DOHH2 (cell line): ENCODE measurements around the gene PKD1.
"Not testable (repeated sequence)": the region's sequence is repeated elsewhere in the genome, so short reads cannot be mapped to it uniquely, and the experiment has no call there.

Source experiments
- H3F3A ChIP-seq: fragments of 200-600 bp; sonication (generic), shearing (Covaris generic); 2 replicates; pipeline ENCODE4 v1.6.0; 2016; ENCODE audit warnings: antibody characterized with exemption, mild to moderate bottlenecking; ENCODE audit not compliant: control insufficient read depth, insufficient read depth
- H3K27ac ChIP-seq: fragments of 200-600 bp; sonication (generic); 2 replicates; pipeline ENCODE4 v1.5.1; 2014; ENCODE audit warnings: low read depth, mild to moderate bottlenecking, low read length, moderate library complexity
- H3K27me3 ChIP-seq: fragments of 200-600 bp; sonication (generic); 2 replicates; pipeline ENCODE4 v1.6.1; 2014; ENCODE audit warnings: mild to moderate bottlenecking, low read length, mixed read lengths; ENCODE audit not compliant: control insufficient read depth
- H3K36me3 ChIP-seq: fragments of 200-600 bp; sonication (generic); 2 replicates; pipeline ENCODE4 v1.6.1; 2014; ENCODE audit warnings: mild to moderate bottlenecking, low read length, moderate library complexity, mixed read lengths; ENCODE audit not compliant: control insufficient read depth
- H3K4me1 ChIP-seq: fragments of 200-600 bp; sonication (generic); 2 replicates; pipeline ENCODE4 v1.6.1; 2014; ENCODE audit warnings: mild to moderate bottlenecking, low read length, mixed read lengths; ENCODE audit not compliant: control insufficient read depth
- H3K4me2 ChIP-seq: fragments of 200-600 bp; sonication (generic); 2 replicates; pipeline ENCODE4 v1.6.0; 2014; ENCODE audit warnings: mild to moderate bottlenecking, low read length, moderate library complexity
- H3K4me3 ChIP-seq: fragments of 200-600 bp; sonication (generic); 2 replicates; pipeline ENCODE4 v1.5.1; 2014; ENCODE audit warnings: mild to moderate bottlenecking, low read length, mixed read lengths
- H3K79me2 ChIP-seq: fragments of 200-600 bp; sonication (generic); 2 replicates; pipeline ENCODE4 v1.6.1; 2014; ENCODE audit warnings: mild to moderate bottlenecking, low read length, mixed read lengths; ENCODE audit not compliant: control insufficient read depth
- H3K9me2 ChIP-seq: fragments of 200-600 bp; sonication (generic); replicated peaks from 2 replicates; pipeline ENCODE4 v1.6.1; 2014; ENCODE audit warnings: mild to moderate bottlenecking, low read length, mixed read lengths; ENCODE audit not compliant: control insufficient read depth
- H3K9me3 ChIP-seq: fragments of 200-600 bp; sonication (generic); 2 replicates; pipeline ENCODE4 v1.6.1; 2014; ENCODE audit warnings: antibody characterized with exemption, low read length, mixed read lengths; ENCODE audit not compliant: control insufficient read depth, insufficient read depth
- H4K20me1 ChIP-seq: fragments of 200-600 bp; sonication (generic); 2 replicates; pipeline ENCODE4 v1.6.0; 2014; ENCODE audit warnings: low read depth, mild to moderate bottlenecking, antibody characterized with exemption, low read length, moderate library complexity; ENCODE audit not compliant: control insufficient read depth, insufficient read depth
- CTCF ChIP-seq: fragments of 200-600 bp; sonication (generic); IDR thresholded peaks from one replicate; pipeline ENCODE4 v1.5.1; 2014; ENCODE audit warnings: antibody characterized with exemption, mild to moderate bottlenecking, low read depth, low read length; ENCODE audit not compliant: poor library complexity, severe bottlenecking
- EZH2phosphoT487 ChIP-seq: fragments of 200-600 bp; sonication (generic); IDR thresholded peaks from 2 replicates; pipeline ENCODE4 v1.6.1; 2017; ENCODE audit warnings: borderline replicate concordance, mild to moderate bottlenecking, antibody characterized with exemption, low read length, moderate library complexity, mixed read lengths

Gene PKD1

GRCh38 chr16:2115591-2115973, 20.1 kb downstream of the PKD1 start:
- Histone ChIP-seq H3K79me2 (peaks cover 3% of the 10 kb centered on the region), H3K36me3 (no peaks in the 10 kb centered on the region), H4K20me1 (no peaks in the 10 kb centered on the region), H3K4me3 (no peak overlapping the region), H3K4me2 (no peak overlapping the region), H3K4me1 (no peaks in the 10 kb centered on the region), H3K27ac (no peak overlapping the region), H3K27me3 (no peaks in the 10 kb centered on the region), H3K9me3 (no peaks in the 10 kb centered on the region), H3K9me2 (no peaks in the 10 kb centered on the region), H3F3A (no peaks in the 10 kb centered on the region)
- TF ChIP-seq EZH2phosphoT487 (no peak), CTCF (no peak)

- not testable (repeated sequence) for H3K79me2 ChIP-seq, H4K20me1 ChIP-seq, H3K36me3 ChIP-seq, H3F3A ChIP-seq, H3K9me3 ChIP-seq, H3K4me1 ChIP-seq, H3K27me3 ChIP-seq, H3K4me2 ChIP-seq, H3K9me2 ChIP-seq, H3K4me3 ChIP-seq, H3K27ac ChIP-seq
Observed at GRCh38 chr16:2114885-2115590, 20.7 kb downstream of the PKD1 start.

GRCh38 chr16:2114225-2114624, 21.5 kb downstream of the PKD1 start:
- H3K27me3 ChIP-seq, H3K9me2 ChIP-seq, H3K27ac ChIP-seq, H3K9me3 ChIP-seq, H4K20me1 ChIP-seq, H3K4me2 ChIP-seq, H3K79me2 ChIP-seq, H3K4me3 ChIP-seq, H3K36me3 ChIP-seq, H3K4me1 ChIP-seq, H3F3A ChIP-seq: not testable (repeated sequence)

GRCh38 chr16:2112539-2113106, 23.1 kb downstream of the PKD1 start:
- not testable (repeated sequence) for H3K9me2 ChIP-seq, H3K27ac ChIP-seq, H3F3A ChIP-seq, H3K79me2 ChIP-seq, H3K4me3 ChIP-seq, H3K27me3 ChIP-seq, H3K9me3 ChIP-seq, H3K4me2 ChIP-seq, H4K20me1 ChIP-seq, H3K36me3 ChIP-seq, H3K4me1 ChIP-seq

- not testable (repeated sequence) for H3F3A ChIP-seq, H3K4me2 ChIP-seq, H3K36me3 ChIP-seq, H3K9me2 ChIP-seq, H3K79me2 ChIP-seq, H3K9me3 ChIP-seq, H3K4me3 ChIP-seq, H3K27me3 ChIP-seq, H4K20me1 ChIP-seq, H3K27ac ChIP-seq, H3K4me1 ChIP-seq
Observed at GRCh38 chr16:2111412-2112335, 24.0 kb downstream of the PKD1 start.

GRCh38 chr16:2111009-2111353, 24.7 kb downstream of the PKD1 start:
- not testable (repeated sequence) for H3F3A ChIP-seq, H4K20me1 ChIP-seq, H3K4me1 ChIP-seq, H3K79me2 ChIP-seq, H3K36me3 ChIP-seq, H3K4me3 ChIP-seq, H3K27ac ChIP-seq, H3K27me3 ChIP-seq, H3K9me3 ChIP-seq, H3K4me2 ChIP-seq, H3K9me2 ChIP-seq

- not testable (repeated sequence) for H3K4me2 ChIP-seq, H4K20me1 ChIP-seq
Observed at GRCh38 chr16:2110332-2111008, 25.2 kb downstream of the PKD1 start.

More at GRCh38 chr16:2110332-2111008, 25.2 kb downstream of the PKD1 start:
- H3K4me3 ChIP-seq, H3K27ac ChIP-seq, H3K9me3 ChIP-seq, H3K36me3 ChIP-seq, H3K27me3 ChIP-seq, H3K4me1 ChIP-seq, H3K9me2 ChIP-seq, H3F3A ChIP-seq, H3K79me2 ChIP-seq: not testable (repeated sequence)
